IPS-20b (cell line): ENCODE data around the gene RBKS.

Experiments
- H3K27ac ChIP-seq: one replicate; pipeline ENCODE4 v1.5.1; 2013; ENCODE audit warnings: low read length
- H3K27me3 ChIP-seq: 2 replicates; pipeline ENCODE4 v1.6.1; 2013; ENCODE audit warnings: mild to moderate bottlenecking, low read length, inconsistent platforms; ENCODE audit not compliant: insufficient read depth
- H3K36me3 ChIP-seq: 2 replicates; pipeline ENCODE4 v1.6.1; 2013; ENCODE audit warnings: low read depth, mild to moderate bottlenecking, inconsistent platforms, low read length, moderate library complexity; ENCODE audit not compliant: insufficient read depth
- H3K4me1 ChIP-seq: 2 replicates; pipeline ENCODE4 v1.6.1; 2013; ENCODE audit warnings: mild to moderate bottlenecking, control low read depth, inconsistent platforms, low read length, moderate library complexity; ENCODE audit not compliant: insufficient read depth
- H3K4me3 ChIP-seq: 2 replicates; pipeline ENCODE4 v1.5.1; 2013; ENCODE audit warnings: mild to moderate bottlenecking, low read length, inconsistent platforms
- H3K9ac ChIP-seq: 2 replicates; pipeline ENCODE4 v1.6.1; 2013; ENCODE audit warnings: low read depth, mild to moderate bottlenecking, inconsistent platforms, low read length, moderate library complexity
- H3K9me3 ChIP-seq: 2 replicates; pipeline ENCODE4 v1.6.1; 2013; ENCODE audit warnings: mild to moderate bottlenecking, low read depth, low read length, inconsistent platforms; ENCODE audit not compliant: insufficient read depth

The RBKS gene

DNA sequence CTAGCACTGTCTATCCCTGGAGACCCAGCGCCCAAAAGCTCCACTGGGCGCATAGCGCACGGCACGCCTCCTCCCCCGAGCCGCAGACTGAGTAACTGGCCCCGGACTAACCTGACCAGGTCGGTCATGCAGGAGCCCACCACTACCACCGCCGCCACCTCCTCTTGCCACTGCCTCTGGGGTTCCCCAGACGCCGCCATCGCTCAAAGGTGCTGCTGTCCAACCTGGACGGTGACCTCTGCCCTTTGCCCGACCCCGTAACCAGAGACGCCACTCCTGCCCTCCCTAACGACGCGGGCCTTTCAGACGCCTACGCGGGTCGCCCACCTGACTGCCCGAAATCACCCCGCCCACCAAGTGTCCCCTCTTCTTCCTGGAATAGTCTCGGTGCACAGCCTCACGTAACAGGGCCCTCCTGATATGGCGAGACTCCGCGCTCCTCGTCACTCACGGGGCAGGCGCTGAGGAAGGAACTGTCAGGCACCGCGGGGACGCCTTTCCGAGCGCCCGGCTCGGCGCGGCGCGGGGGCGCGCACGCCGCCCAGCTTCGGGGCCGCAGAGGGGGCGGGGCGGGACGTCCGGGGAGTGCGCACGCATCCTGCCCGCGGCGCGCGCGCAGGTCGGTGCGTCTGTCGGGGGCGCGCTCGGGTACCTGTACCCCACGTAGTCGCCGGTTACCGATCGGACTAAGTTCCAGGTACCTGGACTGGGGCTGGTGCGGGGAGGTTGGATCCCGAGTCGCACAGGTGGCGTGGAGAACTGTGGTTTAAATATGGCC, at the start of gene RBKS, which contains the start of gene BABAM2:
RBKS (minus strand) TSS at position 242 of the 778 bp plus-strand sequence; CDS start at position 200, 42 bp downstream.
BABAM2 (plus strand) TSS at position 584 of the 778 bp plus-strand sequence. CDS start 3,828 bp downstream, outside the sequence.
- Histone ChIP-seq H3K27ac (peak within 1 kb of the TSS; percentile 79), H3K4me3 (peak within 1 kb of the TSS; percentile 83), H3K36me3 (no peaks in the 10 kb centered on the region), H3K27me3 (no peaks in the 10 kb centered on the region), H3K9ac (peak within 1 kb of the TSS; percentile 83), H3K4me1 (no peaks in the 10 kb centered on the region), H3K9me3 (no peaks in the 10 kb centered on the region)

DNA sequence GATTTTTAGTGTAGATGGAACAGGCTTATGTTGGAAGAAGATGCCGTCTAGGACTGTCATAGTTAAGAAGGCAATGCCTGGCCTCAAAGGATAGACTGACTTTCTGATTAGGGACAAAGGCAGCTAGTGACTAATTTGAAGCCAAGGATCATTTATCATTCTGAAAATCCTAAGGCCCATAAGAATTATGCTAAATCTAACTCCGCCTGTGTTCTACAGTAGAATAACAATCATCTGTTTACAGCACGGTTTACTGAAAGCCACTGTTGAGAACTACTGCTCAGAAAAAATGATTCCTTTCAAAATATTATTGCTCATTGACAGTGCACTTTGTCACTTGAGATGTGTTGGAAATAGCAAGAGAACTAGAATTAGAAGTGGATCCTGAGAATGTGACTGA, 44.8 kb upstream of the RBKS start:
- H3K27me3 ChIP-seq, result no peaks in the 10 kb centered on the region
- no peaks in the 10 kb centered on the region for H3K9me3 ChIP-seq
- H3K27ac ChIP-seq, result no peak overlapping the region

DNA sequence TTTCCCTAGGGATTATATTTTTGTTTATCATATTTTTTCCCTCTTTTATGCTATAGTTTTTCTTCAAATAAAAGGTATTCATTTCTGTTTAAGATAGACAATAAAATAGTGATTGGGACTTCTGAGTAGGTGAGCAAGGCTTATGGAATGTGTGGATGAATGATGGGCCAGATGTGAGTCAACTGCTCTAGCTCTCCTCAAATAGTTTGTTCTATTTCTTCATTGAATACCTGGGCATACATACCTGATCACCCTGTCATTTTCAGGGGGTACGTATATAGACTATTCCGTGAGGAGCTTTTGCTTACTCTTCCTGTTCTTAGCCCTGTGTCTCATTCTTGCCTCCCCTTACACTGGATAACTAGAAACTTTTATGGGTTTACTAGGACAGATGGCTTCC, 42.2 kb upstream of the RBKS start:
- no peak overlapping the region for H3K9ac ChIP-seq
- no peaks in the 10 kb centered on the region for H3K4me1 ChIP-seq
- H3K27me3 ChIP-seq, result no peaks in the 10 kb centered on the region
- H3K27ac ChIP-seq, result no peak overlapping the region
- H3K36me3 ChIP-seq, result no peaks in the 10 kb centered on the region
- H3K9me3 ChIP-seq, result no peaks in the 10 kb centered on the region
- H3K4me3 ChIP-seq, result no peak overlapping the region

More for the DNA sequence above, 44.8 kb upstream of the RBKS start:
- Histone ChIP-seq H3K4me1 (no peaks in the 10 kb centered on the region), H3K4me3 (no peak overlapping the region), H3K36me3 (no peaks in the 10 kb centered on the region), H3K9ac (no peak overlapping the region)

DNA sequence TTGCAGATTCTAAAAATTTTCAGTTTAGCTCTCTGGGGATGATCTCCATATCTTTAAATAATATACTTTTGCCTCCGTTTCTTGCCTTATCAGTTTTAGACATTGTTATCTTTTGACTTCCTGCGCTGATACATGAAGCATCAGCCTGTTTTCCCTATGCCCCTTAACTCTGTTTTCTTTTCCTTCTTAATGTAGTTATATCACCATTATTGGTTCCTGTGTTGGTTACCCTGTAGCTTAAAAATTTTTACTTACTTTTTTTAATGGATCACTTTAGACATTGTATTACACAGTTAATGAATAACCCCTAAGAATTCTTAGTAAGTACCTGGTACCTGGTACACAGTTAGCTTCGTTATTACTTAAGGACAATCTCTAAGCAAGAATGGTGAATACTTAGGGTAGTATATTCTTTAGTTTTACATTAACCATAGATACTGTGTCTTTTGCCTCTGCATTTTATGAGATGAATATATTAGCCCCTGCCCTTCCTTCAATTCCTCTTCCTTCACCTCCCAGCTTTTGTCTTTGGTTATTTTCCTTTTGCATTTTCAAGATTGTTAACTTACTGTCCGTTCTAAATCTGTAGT, 41.3 kb upstream of the RBKS start:
- Histone ChIP-seq H3K27me3 (no peaks in the 10 kb centered on the region), H3K27ac (no peak overlapping the region)

DNA sequence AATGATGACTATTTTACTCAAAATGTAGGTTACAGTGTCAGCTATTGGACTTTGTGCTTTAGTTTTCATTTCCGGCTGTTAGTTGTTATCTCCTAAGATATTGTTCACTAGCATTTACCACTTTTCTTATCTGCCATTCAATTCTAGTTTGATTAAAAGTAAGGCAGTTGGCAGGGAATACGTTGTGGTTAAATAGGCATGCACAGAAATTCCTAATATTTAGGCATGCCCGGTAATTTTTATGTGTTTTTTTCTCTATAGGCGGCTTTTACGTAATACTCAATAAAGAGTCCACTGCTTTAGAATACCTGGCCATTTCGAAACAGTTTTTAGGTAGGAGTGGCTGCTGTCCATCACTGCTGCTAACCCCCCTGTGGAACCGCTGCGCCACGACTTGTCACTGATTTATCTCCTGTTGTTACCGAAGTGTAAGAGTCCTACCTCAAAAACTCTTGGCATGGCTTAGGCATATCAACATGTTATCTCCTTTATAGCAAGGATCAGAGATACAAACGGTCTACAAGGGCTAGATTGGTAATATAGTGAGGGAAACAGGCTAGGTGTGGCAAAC, 39.8 kb upstream of the RBKS start:
- Histone ChIP-seq H3K27me3 (no peaks in the 10 kb centered on the region), H3K4me3 (no peak overlapping the region), H3K4me1 (no peaks in the 10 kb centered on the region), H3K27ac (no peak overlapping the region), H3K36me3 (no peaks in the 10 kb centered on the region), H3K9ac (no peak overlapping the region), H3K9me3 (no peaks in the 10 kb centered on the region)

More for the DNA sequence above, 41.3 kb upstream of the RBKS start:
- Histone ChIP-seq H3K9me3 (no peaks in the 10 kb centered on the region), H3K4me3 (no peak overlapping the region), H3K9ac (no peak overlapping the region), H3K4me1 (no peaks in the 10 kb centered on the region), H3K36me3 (no peaks in the 10 kb centered on the region)

DNA sequence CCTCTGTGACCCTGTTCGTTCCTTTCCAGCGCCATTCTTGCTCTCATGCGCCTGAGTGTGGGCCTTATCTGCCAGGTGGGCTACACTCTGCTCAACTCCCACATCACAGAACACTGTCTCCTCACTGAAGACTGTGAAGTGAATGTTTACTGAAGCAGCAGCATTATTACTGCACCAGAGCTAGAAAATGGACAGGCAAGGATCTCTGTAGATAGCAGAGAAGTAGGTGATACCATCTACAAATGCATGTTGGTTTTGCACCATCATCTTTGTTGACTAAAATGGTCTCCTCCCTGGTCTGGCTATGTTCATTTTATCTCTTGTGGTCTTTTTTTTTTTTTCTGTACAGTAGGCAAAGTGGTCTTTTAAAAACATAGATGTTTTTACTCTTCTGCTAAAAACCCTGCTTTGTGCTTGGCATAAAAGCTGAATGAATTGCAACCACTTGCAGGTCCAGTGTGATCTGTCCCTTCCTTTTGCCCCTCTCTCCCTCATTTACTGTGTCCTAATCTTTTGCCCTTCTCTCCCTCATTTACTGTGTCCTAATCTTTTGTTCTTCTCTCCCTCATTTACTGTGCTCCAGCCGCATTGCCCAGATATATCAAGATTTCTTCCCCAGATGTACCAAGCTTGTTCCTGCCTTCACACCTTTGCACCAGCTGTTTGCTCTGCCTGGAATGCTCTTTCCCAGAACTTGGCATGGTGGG, 35.7 kb upstream of the RBKS start:
- Histone ChIP-seq H3K9ac (no peak overlapping the region), H3K27ac (no peak overlapping the region), H3K4me1 (no peaks in the 10 kb centered on the region), H3K9me3 (no peaks in the 10 kb centered on the region), H3K36me3 (no peaks in the 10 kb centered on the region), H3K4me3 (no peak overlapping the region), H3K27me3 (no peaks in the 10 kb centered on the region)

DNA sequence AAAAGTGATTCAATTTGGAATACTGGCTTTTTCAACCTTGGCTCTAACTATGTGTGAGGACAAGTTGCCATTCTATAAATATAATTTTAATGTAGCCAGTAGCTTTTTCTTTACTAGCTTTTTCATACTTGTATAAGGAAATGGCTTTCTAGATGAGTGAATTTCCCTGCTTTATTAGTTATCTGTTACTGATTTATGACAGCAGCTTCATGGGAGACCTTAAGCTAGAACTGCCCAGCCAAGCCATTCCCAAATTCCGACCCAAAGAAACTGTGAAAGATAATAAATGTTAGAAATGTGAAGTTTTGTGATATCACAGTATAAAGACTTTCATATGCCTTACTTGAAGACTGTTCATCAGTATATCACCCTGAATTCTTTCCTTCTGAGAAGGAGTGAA, 32.7 kb upstream of the RBKS start:
- no peaks in the 10 kb centered on the region for H3K27me3 ChIP-seq
- H3K27ac ChIP-seq, result no peak overlapping the region
- no peaks in the 10 kb centered on the region for H3K4me1 ChIP-seq
- H3K4me3 ChIP-seq, result no peak overlapping the region
- H3K36me3 ChIP-seq, result no peaks in the 10 kb centered on the region
- H3K9ac ChIP-seq, result no peak overlapping the region
- H3K9me3 ChIP-seq, result no peaks in the 10 kb centered on the region

DNA sequence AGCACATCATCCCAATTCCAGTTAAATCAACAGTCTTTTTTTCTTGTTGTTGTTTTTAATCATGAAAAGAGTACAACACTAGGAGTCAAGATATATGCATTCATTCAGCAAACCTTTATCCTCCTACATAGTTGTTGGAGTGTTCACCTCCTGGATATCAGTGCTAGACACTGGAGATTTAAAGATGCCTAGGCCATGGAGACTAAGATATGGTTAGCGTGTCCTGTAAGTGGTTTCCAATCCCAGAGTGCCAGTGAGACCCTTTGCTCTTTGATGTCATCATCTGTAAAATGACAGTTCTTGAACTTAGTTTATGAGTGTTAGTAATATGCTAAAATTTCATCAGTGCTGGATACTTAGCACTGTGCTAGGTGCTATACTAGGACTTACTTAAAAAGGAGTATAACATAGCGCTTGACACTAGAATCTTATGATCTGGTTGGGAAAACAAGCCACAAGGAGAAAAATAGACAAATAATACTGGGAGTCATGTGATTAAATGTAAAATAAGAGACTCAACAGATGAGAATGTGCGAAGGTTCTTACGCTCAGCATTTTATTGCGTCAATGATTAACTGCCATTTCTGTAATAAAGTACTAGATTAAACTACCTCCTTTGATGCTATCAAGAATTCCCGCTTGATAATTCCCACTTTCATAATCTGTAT, 31.8 kb upstream of the RBKS start:
- H3K4me3 ChIP-seq, result no peak overlapping the region
- no peak overlapping the region for H3K27ac ChIP-seq
- H3K9ac ChIP-seq, result no peak overlapping the region
- no peaks in the 10 kb centered on the region for H3K36me3 ChIP-seq
- no peaks in the 10 kb centered on the region for H3K4me1 ChIP-seq
- no peaks in the 10 kb centered on the region for H3K9me3 ChIP-seq
- H3K27me3 ChIP-seq, result no peaks in the 10 kb centered on the region

DNA sequence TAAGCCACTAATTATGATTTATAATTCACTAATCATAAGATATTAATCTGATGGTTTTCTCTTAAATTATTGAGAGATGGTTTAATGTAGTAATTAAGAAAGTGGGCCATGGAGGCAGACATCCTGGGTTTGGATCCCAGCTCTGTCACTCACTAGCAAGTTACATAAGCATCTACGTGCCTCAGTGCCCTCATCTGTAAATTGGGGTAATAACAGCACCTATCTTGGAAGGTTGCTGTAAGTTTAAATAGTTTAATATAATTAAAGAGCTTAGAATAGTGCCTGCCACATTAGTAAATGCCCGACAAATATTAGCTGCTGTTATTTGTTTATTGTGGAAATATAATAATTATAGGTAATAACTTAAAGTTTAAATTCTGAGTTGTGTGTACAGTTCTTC, 31.2 kb upstream of the RBKS start:
- Histone ChIP-seq H3K9ac (no peak overlapping the region), H3K4me3 (no peak overlapping the region), H3K36me3 (no peaks in the 10 kb centered on the region), H3K27ac (no peak overlapping the region), H3K9me3 (no peaks in the 10 kb centered on the region), H3K4me1 (peaks cover 2% of the 10 kb centered on the region; the same call in 1 of the 2 replicates), H3K27me3 (no peaks in the 10 kb centered on the region)

DNA sequence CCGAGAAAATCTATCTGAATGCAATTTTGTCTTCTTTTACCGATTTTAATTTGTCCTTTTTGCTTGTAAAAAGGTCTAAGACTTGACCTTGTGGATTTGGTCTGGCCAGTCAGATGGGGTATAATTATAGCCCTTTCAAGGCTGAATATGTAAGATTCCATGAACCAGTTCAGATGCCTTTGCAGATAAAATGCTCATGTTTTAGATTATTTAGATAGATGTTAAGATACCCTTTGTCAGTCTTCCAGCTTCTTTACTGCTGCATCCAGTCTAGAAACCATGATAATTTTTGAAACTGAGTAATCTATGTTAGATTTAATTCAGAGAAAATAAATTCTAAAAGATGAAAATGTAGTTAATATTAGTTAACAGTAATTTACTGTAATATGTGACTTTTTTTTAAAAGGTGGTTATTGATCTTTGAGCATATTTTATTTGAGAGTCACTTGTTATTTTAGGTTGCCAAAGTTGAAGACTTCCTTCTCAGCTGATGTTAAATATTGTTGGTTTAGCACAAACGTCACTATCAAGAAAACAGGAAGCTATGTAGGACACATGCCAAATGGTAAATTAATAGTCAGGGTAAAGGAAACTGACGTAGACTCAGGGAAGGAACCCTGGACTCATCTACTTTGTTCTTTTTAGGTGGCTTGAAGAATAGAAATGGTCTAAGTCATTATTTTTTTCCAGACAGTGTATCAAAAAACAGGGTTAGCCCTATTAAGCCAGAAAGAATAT, 30.1 kb upstream of the RBKS start:
- Histone ChIP-seq H3K36me3 (no peaks in the 10 kb centered on the region), H3K9ac (no peak overlapping the region), H3K9me3 (no peaks in the 10 kb centered on the region), H3K4me3 (no peak overlapping the region), H3K27ac (no peak overlapping the region), H3K27me3 (no peaks in the 10 kb centered on the region), H3K4me1 (peaks cover 3% of the 10 kb centered on the region; the same call in 1 of the 2 replicates)
